Measurements from ENCODE around the gene TMEM62. TPM values are rescaled to one million over a fixed set of nuclear protein-coding genes. Genes with fewer than 3 reads are reported as not detected.
"Not testable (repeated sequence)": the region's sequence is repeated elsewhere in the genome, so short reads cannot be mapped to it uniquely, and the experiment has no call there.

TMEM62 gene
- total RNA-seq, 2 experiments from 2014 or later: 24.2 to 27.4 TPM

- Histone ChIP-seq H4K20me1 (ENCODE audit: insufficient read depth, low read length) (no peaks in the 10 kb centered on the region), H3K4me3 (ENCODE audit: low read depth, low read length, poor library complexity, severe bottlenecking) (no peak overlapping the region), H2AFZ (ENCODE audit: low read length) (no peak overlapping the region), H3K79me2 (ENCODE audit: insufficient read depth, low read depth, low read length) (no peaks in the 10 kb centered on the region), H3K9me3 (ENCODE audit: low read length) (no peaks in the 10 kb centered on the region), H3K9me2 (ENCODE audit: insufficient read depth, low read length) (no peaks in the 10 kb centered on the region), H3K36me3 (ENCODE audit: insufficient read depth, low read length) (peaks cover 73% of the 10 kb centered on the region), H3K27ac (ENCODE audit: low read depth, low read length, poor library complexity, severe bottlenecking) (no peak overlapping the region), H3K4me2 (ENCODE audit: low read length) (no peak overlapping the region), H3K4me1 (ENCODE audit: insufficient read depth, low read length, poor library complexity, severe bottlenecking) (no peaks in the 10 kb centered on the region)
- no peak for DNase-seq (ENCODE audit: low spot score)
- intact Hi-C loops (cut with micrococcal nuclease; ENCODE audit: unreplicated experiment): no loop called here
- no peak for TF ChIP-seq CTCF (conservative IDR thresholded peaks at IDR 0.05; ENCODE audit: low read length)
- no peak for TF ChIP-seq EZH2phosphoT487 (IDR thresholded peaks at IDR 0.05; ENCODE audit: borderline replicate concordance, low read depth, low read length)
- ChIA-PET CTCF (ENCODE audit: unreplicated experiment) (no interaction called here), POLR2A (no interaction called here)
- BruUV-seq (replicated peaks): no TSS peak
These were observed 60.3 kb downstream of the TMEM62 start for GRCh38 chr15:43193710-43194109.

GRCh38 chr15:43194795-43195194 lies 61.4 kb downstream of the TMEM62 start:
- TSS peak; percentile 25 for BruUV-seq (replicated peaks)
- Histone ChIP-seq H3K4me2 (ENCODE audit: low read length) (no peak overlapping the region), H4K20me1 (ENCODE audit: insufficient read depth, low read length) (no peaks in the 10 kb centered on the region), H2AFZ (ENCODE audit: low read length) (no peak overlapping the region), H3K9me2 (ENCODE audit: insufficient read depth, low read length) (no peaks in the 10 kb centered on the region), H3K36me3 (ENCODE audit: insufficient read depth, low read length) (peaks cover 67% of the 10 kb centered on the region), H3K79me2 (ENCODE audit: insufficient read depth, low read depth, low read length) (no peaks in the 10 kb centered on the region), H3K4me3 (ENCODE audit: low read depth, low read length, poor library complexity, severe bottlenecking) (no peak overlapping the region), H3K27ac (ENCODE audit: low read depth, low read length, poor library complexity, severe bottlenecking) (no peak overlapping the region), H3K9me3 (ENCODE audit: low read length) (no peaks in the 10 kb centered on the region), H3K4me1 (ENCODE audit: insufficient read depth, low read length, poor library complexity, severe bottlenecking) (no peaks in the 10 kb centered on the region)
- TF ChIP-seq EZH2phosphoT487 (IDR thresholded peaks at IDR 0.05; ENCODE audit: borderline replicate concordance, low read depth, low read length) (no peak), CTCF (conservative IDR thresholded peaks at IDR 0.05; ENCODE audit: low read length) (no peak)
- ChIA-PET CTCF (ENCODE audit: unreplicated experiment) (interaction anchor here (0.6 kb wide), 1 partner anchor 1169 kb away, joined by 4 read pairs; no protein-coding TSS in a partner anchor), POLR2A (interaction anchor here (1.4 kb wide), 2 partner anchors 9 to 12 kb away, joined by 3 to 6 read pairs; no protein-coding TSS in a partner anchor)
- DNase-seq (ENCODE audit: low spot score): no peak
- intact Hi-C loops (cut with micrococcal nuclease; ENCODE audit: unreplicated experiment): no loop called here

- no peak overlapping the region for H3K27ac ChIP-seq (ENCODE audit: low read depth, low read length, poor library complexity, severe bottlenecking)
- H4K20me1 ChIP-seq (ENCODE audit: insufficient read depth, low read length): no peaks in the 10 kb centered on the region
- no peaks in the 10 kb centered on the region for H3K4me1 ChIP-seq (ENCODE audit: insufficient read depth, low read length, poor library complexity, severe bottlenecking)
- DNase-seq (ENCODE audit: low spot score): no peak
- POLR2A ChIA-PET: interaction anchor here (0.7 to 1.2 kb wide), 2 partner anchors 119 to 385 kb away, joined by 4 to 5 read pairs; no protein-coding TSS in a partner anchor
- H3K9me2 ChIP-seq (ENCODE audit: insufficient read depth, low read length): no peaks in the 10 kb centered on the region
- no peak overlapping the region for H3K4me3 ChIP-seq (ENCODE audit: low read depth, low read length, poor library complexity, severe bottlenecking)
- peaks cover 46% of the 10 kb centered on the region for H3K36me3 ChIP-seq (ENCODE audit: insufficient read depth, low read length)
- H3K79me2 ChIP-seq (ENCODE audit: insufficient read depth, low read depth, low read length): no peaks in the 10 kb centered on the region
- BruUV-seq (replicated peaks): no TSS peak
- no peak overlapping the region for H2AFZ ChIP-seq (ENCODE audit: low read length)
- CTCF ChIA-PET (ENCODE audit: unreplicated experiment): no interaction called here
- H3K4me2 ChIP-seq (ENCODE audit: low read length): no peak overlapping the region
- intact Hi-C loops (cut with micrococcal nuclease; ENCODE audit: unreplicated experiment): no loop called here
- no peaks in the 10 kb centered on the region for H3K9me3 ChIP-seq (ENCODE audit: low read length)
- TF ChIP-seq EZH2phosphoT487 (IDR thresholded peaks at IDR 0.05; ENCODE audit: borderline replicate concordance, low read depth, low read length) (no peak), CTCF (conservative IDR thresholded peaks at IDR 0.05; ENCODE audit: low read length) (no peak)
These were observed 63.6 kb downstream of the TMEM62 start for GRCh38 chr15:43196760-43197548.

GRCh38 chr15:43197773-43198172 lies 64.4 kb downstream of the TMEM62 start:
- H4K20me1 ChIP-seq (ENCODE audit: insufficient read depth, low read length); H3K9me2 ChIP-seq (ENCODE audit: insufficient read depth, low read length); BruUV-seq (replicated peaks); intact Hi-C loops (cut with micrococcal nuclease; ENCODE audit: unreplicated experiment); CTCF ChIA-PET (ENCODE audit: unreplicated experiment); H3K4me2 ChIP-seq (ENCODE audit: low read length); H3K27ac ChIP-seq (ENCODE audit: low read depth, low read length, poor library complexity, severe bottlenecking); H3K4me1 ChIP-seq (ENCODE audit: insufficient read depth, low read length, poor library complexity, severe bottlenecking); H3K79me2 ChIP-seq (ENCODE audit: insufficient read depth, low read depth, low read length); H3K4me3 ChIP-seq (ENCODE audit: low read depth, low read length, poor library complexity, severe bottlenecking); H2AFZ ChIP-seq (ENCODE audit: low read length); DNase-seq (ENCODE audit: low spot score); H3K9me3 ChIP-seq (ENCODE audit: low read length): not testable (repeated sequence)
- peaks cover 38% of the 10 kb centered on the region for H3K36me3 ChIP-seq (ENCODE audit: insufficient read depth, low read length)
- POLR2A ChIA-PET: interaction anchor here (0.6 kb wide), 1 partner anchor 1132 kb away, joined by 4 read pairs; no protein-coding TSS in a partner anchor
